ENCODE measurements around the gene CCDC40.

- TF ChIP-seq CTCF (IDR thresholded peaks at IDR 0.05) (no peak), POLR2A (IDR thresholded peaks at IDR 0.05) (no peak)
These were observed 19.2 kb downstream of the CCDC40 start for GRCh38 chr17:80055597-80055996.

Data from heart left ventricle (tissue), 13 donors.